ENCODE measurements around the gene NTRK1. TPM values are rescaled to one million over a fixed set of nuclear protein-coding genes. Genes with fewer than 3 reads are reported as not detected.

The NTRK1 gene
- total RNA-seq, 1 donor from 2014 or later = 54.3 TPM

DNA sequence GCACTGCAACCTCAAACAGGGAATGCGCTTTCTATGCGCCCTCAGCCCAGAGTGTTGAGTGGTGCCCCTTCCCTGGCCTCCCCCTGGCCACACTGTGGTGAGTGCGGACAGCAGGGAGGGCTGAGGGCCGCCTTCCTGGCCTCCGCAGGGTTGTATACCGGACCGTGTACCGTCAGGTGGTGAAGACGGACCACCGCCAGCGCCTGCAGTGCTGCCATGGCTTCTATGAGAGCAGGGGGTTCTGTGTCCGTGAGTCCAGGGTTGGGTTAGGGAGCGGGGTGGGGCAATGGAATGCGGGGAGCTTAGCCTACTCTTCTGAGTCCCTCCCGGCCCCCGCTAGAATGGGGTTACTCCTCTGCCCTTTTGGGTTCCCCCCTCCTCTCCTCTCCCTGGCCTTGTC, 44.5 kb downstream of the NTRK1 start:
- Mint-ChIP-seq H3K27ac (no peak overlapping the region), H3K4me3 (no peak overlapping the region), H3K9me3 (no peaks in the 10 kb centered on the region), H3K36me3 (ENCODE audit: low read depth) (no peaks in the 10 kb centered on the region), H3K4me1 (peaks cover 7% of the 10 kb centered on the region), H3K27me3 (peaks cover 12% of the 10 kb centered on the region)
- intact Hi-C loops (cut with micrococcal nuclease) = no loop called here
- no peak for DNase-seq

DNA sequence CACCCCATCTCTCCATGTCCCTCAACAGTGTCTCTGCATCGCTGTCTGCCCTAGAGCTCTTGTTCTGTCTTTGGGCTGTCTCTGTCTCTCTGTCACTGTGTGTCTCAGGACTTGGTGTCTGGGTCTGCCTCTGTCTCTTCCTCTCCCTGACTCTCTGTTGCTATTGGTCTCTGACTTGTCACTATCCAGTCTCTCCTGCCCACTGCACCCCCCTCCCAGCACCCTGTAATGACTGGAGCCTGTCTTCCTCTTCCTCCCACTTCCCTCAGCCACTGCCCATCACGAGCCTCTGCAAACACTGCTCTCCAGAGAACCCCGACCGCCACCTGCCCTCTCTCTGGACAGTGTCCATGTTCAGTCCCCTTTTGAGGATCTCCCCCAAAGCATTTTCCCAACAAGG, 45.0 kb downstream of the NTRK1 start:
- intact Hi-C loops (cut with micrococcal nuclease) = no loop called here
- H3K36me3 Mint-ChIP-seq (ENCODE audit: low read depth) = no peaks in the 10 kb centered on the region
- no peak overlapping the region for H3K4me3 Mint-ChIP-seq
- peaks cover 9% of the 10 kb centered on the region for H3K4me1 Mint-ChIP-seq
- peaks cover 12% of the 10 kb centered on the region for H3K27me3 Mint-ChIP-seq
- no peak overlapping the region for H3K27ac Mint-ChIP-seq
- no peak for DNase-seq
- no peaks in the 10 kb centered on the region for H3K9me3 Mint-ChIP-seq

DNA sequence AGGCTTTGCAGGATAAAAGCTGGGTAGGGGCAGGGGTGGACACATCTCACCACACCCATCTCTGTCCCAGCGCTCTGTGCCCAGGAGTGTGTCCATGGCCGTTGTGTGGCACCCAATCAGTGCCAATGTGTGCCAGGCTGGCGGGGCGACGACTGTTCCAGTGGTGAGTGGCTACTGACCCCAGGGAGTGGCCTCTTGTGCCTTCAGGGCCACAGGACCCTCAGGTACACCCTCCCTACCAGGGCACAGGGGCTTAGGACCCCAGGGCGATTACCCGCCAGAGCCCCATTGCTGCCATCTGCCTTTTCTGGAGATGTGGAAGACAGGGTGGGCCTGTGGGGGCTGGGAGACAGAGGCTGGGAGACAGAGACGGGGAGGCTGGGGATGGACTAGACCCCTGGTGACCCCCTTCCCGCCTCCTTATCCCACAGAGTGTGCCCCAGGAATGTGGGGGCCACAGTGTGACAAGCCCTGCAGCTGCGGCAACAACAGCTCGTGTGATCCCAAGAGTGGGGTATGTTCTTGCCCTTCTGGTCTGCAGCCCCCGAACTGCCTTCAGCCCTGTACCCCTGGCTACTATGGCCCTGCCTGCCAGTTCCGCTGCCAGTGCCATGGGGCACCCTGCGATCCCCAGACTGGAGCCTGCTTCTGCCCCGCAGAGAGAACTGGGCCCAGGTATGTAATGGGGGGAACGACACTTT, 45.7 kb downstream of the NTRK1 start:
- Mint-ChIP-seq H3K27me3 (peaks cover 11% of the 10 kb centered on the region), H3K9me3 (no peaks in the 10 kb centered on the region), H3K27ac (no peak overlapping the region), H3K4me1 (peaks cover 11% of the 10 kb centered on the region), H3K4me3 (no peak overlapping the region), H3K36me3 (ENCODE audit: low read depth) (no peaks in the 10 kb centered on the region)
- no peak for DNase-seq
- intact Hi-C loops (cut with micrococcal nuclease) = no loop called here

- no peak overlapping the region for H3K27ac Mint-ChIP-seq
- peaks cover 10% of the 10 kb centered on the region for H3K27me3 Mint-ChIP-seq
- H3K36me3 Mint-ChIP-seq (ENCODE audit: low read depth) = no peaks in the 10 kb centered on the region
- intact Hi-C loops (cut with micrococcal nuclease) = no loop called here
- no peaks in the 10 kb centered on the region for H3K9me3 Mint-ChIP-seq
- H3K4me3 Mint-ChIP-seq = no peak overlapping the region
- no peak for DNase-seq
- H3K4me1 Mint-ChIP-seq = peaks cover 11% of the 10 kb centered on the region
Measured at GRCh38 chr1:156908541-156908940, 47.9 kb downstream of the NTRK1 start.

- Mint-ChIP-seq H3K4me1 (peaks cover 11% of the 10 kb centered on the region), H3K27ac (no peak overlapping the region), H3K4me3 (no peak overlapping the region), H3K9me3 (no peaks in the 10 kb centered on the region), H3K36me3 (ENCODE audit: low read depth) (no peaks in the 10 kb centered on the region), H3K27me3 (peaks cover 10% of the 10 kb centered on the region)
- intact Hi-C loops (cut with micrococcal nuclease) = no loop called here
- DNase-seq = no peak
Measured at GRCh38 chr1:156908955-156909354, 48.3 kb downstream of the NTRK1 start.

DNA sequence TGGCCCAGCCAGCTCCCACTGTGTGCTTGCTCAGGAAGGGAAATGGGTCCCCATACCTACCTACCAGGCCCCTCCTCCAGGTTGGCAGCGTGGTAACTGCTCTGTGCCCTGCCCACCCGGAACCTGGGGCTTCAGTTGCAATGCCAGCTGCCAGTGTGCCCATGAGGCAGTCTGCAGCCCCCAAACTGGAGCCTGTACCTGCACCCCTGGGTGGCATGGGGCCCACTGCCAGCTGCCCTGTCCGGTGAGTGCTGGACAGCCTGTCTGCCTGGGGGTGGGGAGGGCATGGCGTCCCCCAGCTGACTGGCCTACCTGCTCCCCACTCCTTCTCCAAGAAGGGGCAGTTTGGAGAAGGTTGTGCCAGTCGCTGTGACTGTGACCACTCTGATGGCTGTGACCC, 49.0 kb downstream of the NTRK1 start:
- Mint-ChIP-seq H3K4me1 (peaks cover 11% of the 10 kb centered on the region), H3K4me3 (no peak overlapping the region), H3K27me3 (peaks cover 10% of the 10 kb centered on the region), H3K36me3 (ENCODE audit: low read depth) (no peaks in the 10 kb centered on the region), H3K27ac (no peak overlapping the region), H3K9me3 (no peaks in the 10 kb centered on the region)
- intact Hi-C loops (cut with micrococcal nuclease) = no loop called here
- no peak for DNase-seq

DNA sequence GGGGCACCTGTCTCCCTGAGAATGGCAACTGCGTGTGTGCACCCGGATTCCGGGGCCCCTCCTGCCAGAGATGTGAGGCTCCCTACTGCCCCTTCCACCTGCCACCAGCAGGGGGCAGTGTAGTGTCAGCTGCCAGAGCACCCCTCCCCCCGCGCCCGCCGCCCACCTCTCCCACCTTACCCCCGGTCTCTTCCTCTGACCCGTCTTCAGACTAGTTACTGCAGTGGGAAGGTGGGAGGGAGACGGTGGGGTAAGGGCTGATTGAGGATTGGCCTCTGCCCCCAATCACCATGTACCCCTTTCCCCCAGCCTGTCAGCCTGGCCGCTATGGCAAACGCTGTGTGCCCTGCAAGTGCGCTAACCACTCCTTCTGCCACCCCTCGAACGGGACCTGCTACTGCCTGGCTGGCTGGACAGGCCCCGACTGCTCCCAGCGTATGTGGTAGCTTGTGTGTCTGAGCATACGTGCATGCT, 49.7 kb downstream of the NTRK1 start:
- Mint-ChIP-seq H3K27ac (no peak overlapping the region), H3K27me3 (peaks cover 15% of the 10 kb centered on the region), H3K9me3 (no peaks in the 10 kb centered on the region), H3K4me3 (no peak overlapping the region), H3K4me1 (peaks cover 11% of the 10 kb centered on the region), H3K36me3 (ENCODE audit: low read depth) (no peaks in the 10 kb centered on the region)
- DNase-seq = peak; percentile 88
- intact Hi-C loops (cut with micrococcal nuclease) = no loop called here

GRCh38 chr1:156911577-156912298, 51.1 kb downstream of the NTRK1 start:
- Mint-ChIP-seq H3K27me3 (peaks cover 25% of the 10 kb centered on the region), H3K4me1 (peaks cover 11% of the 10 kb centered on the region)
- intact Hi-C loops (cut with micrococcal nuclease) = no loop called here

GRCh38 chr1:156912310-156912709, 51.6 kb downstream of the NTRK1 start:
- intact Hi-C loops (cut with micrococcal nuclease) = no loop called here
- Mint-ChIP-seq H3K4me3 (no peak overlapping the region), H3K27me3 (peaks cover 25% of the 10 kb centered on the region), H3K27ac (no peak overlapping the region), H3K36me3 (ENCODE audit: low read depth) (no peaks in the 10 kb centered on the region), H3K9me3 (no peaks in the 10 kb centered on the region), H3K4me1 (peaks cover 6% of the 10 kb centered on the region)
- DNase-seq = no peak

More at GRCh38 chr1:156911577-156912298, 51.1 kb downstream of the NTRK1 start:
- Mint-ChIP-seq H3K27ac (no peak overlapping the region), H3K4me3 (no peak overlapping the region), H3K36me3 (ENCODE audit: low read depth) (no peaks in the 10 kb centered on the region), H3K9me3 (no peaks in the 10 kb centered on the region)
- DNase-seq = no peak

- no peak for DNase-seq
- no peak overlapping the region for H3K27ac Mint-ChIP-seq
- peaks cover 4% of the 10 kb centered on the region for H3K4me1 Mint-ChIP-seq
- no peaks in the 10 kb centered on the region for H3K36me3 Mint-ChIP-seq (ENCODE audit: low read depth)
- intact Hi-C loops (cut with micrococcal nuclease) = no loop called here
- H3K27me3 Mint-ChIP-seq = peaks cover 29% of the 10 kb centered on the region
- H3K9me3 Mint-ChIP-seq = no peaks in the 10 kb centered on the region
- no peak overlapping the region for H3K4me3 Mint-ChIP-seq
Measured at GRCh38 chr1:156912861-156913808, 52.5 kb downstream of the NTRK1 start.

GRCh38 chr1:156913809-156914387, 53.2 kb downstream of the NTRK1 start:
- peaks cover 4% of the 10 kb centered on the region for H3K4me1 Mint-ChIP-seq
- DNase-seq = no peak
- H3K27me3 Mint-ChIP-seq = peaks cover 35% of the 10 kb centered on the region
- H3K9me3 Mint-ChIP-seq = no peaks in the 10 kb centered on the region
- H3K27ac Mint-ChIP-seq = no peak overlapping the region
- no peak overlapping the region for H3K4me3 Mint-ChIP-seq
- H3K36me3 Mint-ChIP-seq (ENCODE audit: low read depth) = no peaks in the 10 kb centered on the region
- intact Hi-C loops (cut with micrococcal nuclease) = no loop called here

DNA sequence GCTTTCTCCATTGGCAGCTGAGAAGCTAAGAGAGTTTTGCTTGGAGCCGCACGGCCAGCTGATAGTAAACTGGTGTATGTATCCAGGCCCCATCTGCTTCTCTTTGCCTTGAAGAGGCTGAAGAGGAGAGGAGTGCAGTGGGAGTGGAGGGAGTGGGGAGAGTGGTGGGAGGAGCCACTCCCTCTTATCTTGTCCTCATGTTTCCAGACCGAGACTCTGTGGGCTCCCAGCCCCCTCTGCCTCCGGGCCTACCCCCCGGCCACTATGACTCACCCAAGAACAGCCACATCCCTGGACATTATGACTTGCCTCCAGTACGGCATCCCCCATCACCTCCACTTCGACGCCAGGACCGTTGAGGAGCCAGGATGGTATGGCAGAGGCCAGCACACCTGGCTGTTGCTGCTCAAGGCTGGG, 53.8 kb downstream of the NTRK1 start:
- DNase-seq = no peak
- H3K9me3 Mint-ChIP-seq = no peaks in the 10 kb centered on the region
- no peak overlapping the region for H3K4me3 Mint-ChIP-seq
- peaks cover 41% of the 10 kb centered on the region for H3K27me3 Mint-ChIP-seq
- no peak overlapping the region for H3K27ac Mint-ChIP-seq
- intact Hi-C loops (cut with micrococcal nuclease) = no loop called here
- H3K36me3 Mint-ChIP-seq (ENCODE audit: low read depth) = no peaks in the 10 kb centered on the region
- peaks cover 4% of the 10 kb centered on the region for H3K4me1 Mint-ChIP-seq

- Mint-ChIP-seq H3K27me3 (peaks cover 73% of the 10 kb centered on the region), H3K4me3 (peak within 1 kb of the TSS; percentile 45), H3K9me3 (no peaks in the 10 kb centered on the region), H3K4me1 (peaks cover 5% of the 10 kb centered on the region), H3K36me3 (ENCODE audit: low read depth) (no peaks in the 10 kb centered on the region), H3K27ac (no peak within 1 kb of the TSS)
- DNase-seq = peak; percentile 94
- intact Hi-C loops (cut with micrococcal nuclease) = loop anchor here (5.0 to 10.0 kb wide), 5 partner anchors 56 to 486 kb away; partner anchors contain the start of gene NTRK1
Measured at GRCh38 chr1:156920233-156921052, 59.8 kb downstream of the NTRK1 start, which contains the start of gene LRRC71. Gene LRRC71 (plus strand): TSS chr1:156920632. CDS start chr1:156920804, 172 bp downstream.

All from activated CD4-positive, alpha-beta T cell treated with anti-CD3 and anti-CD28 coated beads, Interleukin-2, amount 10 ng/mL, durations not matched to agents 24 days and 14 days (primary cell).